Adrenal gland (tissue), 12 donors: ENCODE data around the gene CSRNP2. TPM values are rescaled to one million over a fixed set of nuclear protein-coding genes. Genes with fewer than 3 reads are reported as not detected.
"Not testable (repeated sequence)": the region's sequence is repeated elsewhere in the genome, so short reads cannot be mapped to it uniquely, and the experiment has no call there.

Experiments
- DNase-seq, 7 donors: peaks; one replicate each; pipeline ENCODE4 v3.0.0-alpha.2; 2019 to 2020
- H3K27ac ChIP-seq, 5 donors: fragments of 200-600 bp; sonication (generic) in 4 of 5; 1 replicate in 3 of 5; 2 replicates in 2 of 5; pipeline versions ENCODE4 v1.5.1 to v1.8.0; 2016 to 2020; ENCODE audit warnings: mild to moderate bottlenecking in 1 of 5
- H3K27me3 ChIP-seq: fragments of 200-600 bp; 2 replicates; pipeline ENCODE4 v1.8.0; 2021
- H3K36me3 ChIP-seq, 2 donors: fragments of 200-600 bp; replicated peaks in 1 of 2; 1 replicate in 1 of 2; 2 replicates in 1 of 2; pipeline versions ENCODE4 v1.5.1 to v1.8.0; 2018 to 2022
- H3K4me1 ChIP-seq, 2 donors: fragments of 200-600 bp; replicated peaks in 1 of 2; 1 replicate in 1 of 2; 2 replicates in 1 of 2; pipeline versions ENCODE4 v1.5.1 to v1.8.0; 2018 to 2021
- H3K4me3 ChIP-seq, 4 donors: fragments of 200-600 bp; sonication (generic) in 3 of 4; one replicate each; pipeline ENCODE4 v1.5.1; 2016 to 2018
- H3K9me3 ChIP-seq, 3 donors: fragments of 200-600 bp; sonication (generic) in 1 of 3; replicated peaks in 1 of 3; 1 replicate in 2 of 3; 2 replicates in 1 of 3; pipeline versions ENCODE4 v1.5.1 to v1.8.0; 2016 to 2021
- CTCF ChIP-seq, 6 experiments: fragments of 450-650 bp in 4 of 6; fragments of 200-600 bp in 2 of 6; sonication (generic) in 1 of 6; IDR thresholded peaks; 1 replicate in 5 of 6; 2 replicates in 1 of 6; pipeline versions ENCODE4 v1.5.1 to v1.8.0; 2016 to 2021; ENCODE audit warnings: antibody characterized with exemption in 6 of 6, mild to moderate bottlenecking in 2 of 6, moderate library complexity in 1 of 6
- POLR2A ChIP-seq, 2 donors: fragments of 450-650 bp; IDR thresholded peaks; one replicate each; pipeline ENCODE4 v1.6.1; 2017; ENCODE audit warnings: antibody characterized with exemption in 2 of 2, mild to moderate bottlenecking in 2 of 2, moderate library complexity in 1 of 2
- WGBS, 4 donors: extraction: QIAGEN DNeasy Blood & Tissue Kit in 2 of 4; methylation state at CpG; one replicate each; pipeline versions ENCODE4 v1.1.5 to v1.1.7; 2013 to 2017; 5-methylcytosine and 5-hydroxymethylcytosine counted together
- intact Hi-C, 2 donors: fragments of 100-400 bp; cut with DNase I; formaldehyde crosslinking; loops; one replicate each; pipeline versions ENCODE4 v1.14.1 to v1.15.0; 2022 to 2023
- polyA plus RNA-seq, 3 donors: library from polyadenylated mRNA; stranded (reverse); fragments of 200-250 nt in 2 of 3; fragments of 350-450 nt in 1 of 3; fragmentation: Illumina TruSeq in 1 of 3; extraction: RNeasy Lipid Tissue Mini Kit (QIAGEN cat#74804) in 1 of 3; gene quantifications; one replicate each; pipeline ENCODE4 v1.2.3, GENCODE V29; 2013 to 2014
- total RNA-seq, 9 donors: library from RNA; depleted of rRNA in 4 of 9; stranded (reverse); fragments of >200 nt in 4 of 9; fragments of 120-200 nt in 1 of 9; fragmentation: NEBNext Ultra II Directional in 1 of 9; extraction: Animal tissue kit (Norgen Biotek cat#: 25700) in 1 of 9; gene quantifications; one replicate each; pipeline versions ENCODE4 v1.1.0 to v1.2.4, GENCODE V29; 2013 to 2023
- donor health status: healthy with polysubstance abuse.
- donor health status: Bipolar disorder and iron deficiency.
- donor health status: DM: yes; HTN: yes; CAD: no.
- donor health status: DM: no; HTN: no; CAD: no.
- donor health status: DM: no; HTN: no; CAD: no.
- donor health status: DM: yes; HTN: yes; CAD: no.

Gene CSRNP2
- total and polyA plus RNA-seq, 12 donors = 15.6 to 29.2 (median 22.7) TPM

GRCh38 chr12:51019927-51020326 lies 63.5 kb downstream of the CSRNP2 start:
- H3K27ac ChIP-seq = no peak overlapping the region
- no peaks in the 10 kb centered on the region for H3K9me3 ChIP-seq
- TF ChIP-seq POLR2A (IDR thresholded peaks at IDR 0.05) (no peak), CTCF (IDR thresholded peaks at IDR 0.05) (no peak)
- WGBS, 4 donors = 82 to 87% (median 84%) methylated on average over 2 of the region's 2 CpGs
- H3K4me1 ChIP-seq = peaks cover 15 to 44% of the 10 kb centered on the region in 2 donors
- no peaks in the 10 kb centered on the region for H3K36me3 ChIP-seq
- intact Hi-C loops = no loop called here
- no peak for DNase-seq
- no peak overlapping the region for H3K4me3 ChIP-seq
- H3K27me3 ChIP-seq = no peaks in the 10 kb centered on the region

DNA sequence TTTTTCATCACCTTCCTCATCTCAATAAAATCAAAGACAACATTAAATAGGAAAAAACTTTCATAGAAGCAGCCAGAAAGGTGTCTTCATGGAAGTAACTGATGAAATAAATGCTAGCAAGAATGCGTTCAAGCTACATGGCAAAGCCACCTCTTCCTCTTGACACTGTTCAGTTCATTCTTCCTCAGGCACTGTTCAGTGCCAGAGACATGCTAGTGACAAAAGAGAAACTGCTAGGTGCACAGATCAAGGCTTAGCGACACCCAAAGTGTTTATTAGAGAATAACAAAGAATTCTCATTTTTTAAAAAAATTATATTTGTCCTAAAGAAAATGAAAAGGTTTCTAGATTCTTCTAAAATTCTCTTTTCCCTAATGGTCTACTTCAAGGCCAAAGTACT lies 64.4 kb downstream of the CSRNP2 start:
- no peak for DNase-seq
- H3K4me3 ChIP-seq = no peak overlapping the region
- H3K27me3 ChIP-seq = no peaks in the 10 kb centered on the region
- intact Hi-C loops = no loop called here
- WGBS, 4 donors = 94 to 97% (median 96%) methylated on average over 2 of the region's 2 CpGs
- no peaks in the 10 kb centered on the region for H3K9me3 ChIP-seq
- no peaks in the 10 kb centered on the region for H3K36me3 ChIP-seq
- H3K4me1 ChIP-seq = peaks cover 13 to 44% of the 10 kb centered on the region in 2 donors
- TF ChIP-seq CTCF (IDR thresholded peaks at IDR 0.05) (no peak), POLR2A (IDR thresholded peaks at IDR 0.05) (no peak)
- H3K27ac ChIP-seq = no peak overlapping the region

GRCh38 chr12:51017452-51017851 lies 65.9 kb downstream of the CSRNP2 start:
- no peak for DNase-seq
- TF ChIP-seq CTCF (IDR thresholded peaks at IDR 0.05) = no peak
- TF ChIP-seq POLR2A (IDR thresholded peaks at IDR 0.05) = no peak

DNA sequence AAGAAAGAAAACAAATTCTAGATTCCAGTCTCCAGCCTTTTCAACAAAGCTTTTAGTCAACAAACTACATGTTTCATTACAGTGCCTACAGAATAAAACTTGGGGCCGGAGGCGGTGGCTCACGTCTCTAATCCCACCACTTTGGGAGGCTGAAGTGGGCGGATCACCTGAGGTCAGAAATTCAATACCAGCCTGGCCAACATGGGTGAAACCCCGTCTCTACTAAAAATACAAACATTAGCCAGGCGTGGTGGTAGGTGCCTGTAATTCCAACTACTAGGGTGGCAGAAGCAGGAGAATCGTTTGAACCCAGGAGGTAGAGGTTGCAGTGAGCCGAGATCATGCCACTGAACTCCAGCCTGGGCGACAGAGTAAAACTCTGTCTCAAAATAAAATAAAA lies 68.9 kb downstream of the CSRNP2 start:
- H3K27me3 ChIP-seq, H3K4me3 ChIP-seq, intact Hi-C loops, H3K36me3 ChIP-seq, H3K9me3 ChIP-seq: not testable (repeated sequence)
- peak in 1 of 7 donors; percentile 47 for DNase-seq
- Histone ChIP-seq H3K27ac (peak overlapping the region in 1 of 5 donors; percentile 70), H3K4me1 (peaks cover 24 to 47% of the 10 kb centered on the region in 2 donors)
- WGBS, 4 donors = 88 to 94% (median 91%) methylated on average over 9 of the region's 9 CpGs

More at GRCh38 chr12:51017452-51017851, 65.9 kb downstream of the CSRNP2 start:
- H3K27ac ChIP-seq = no peak overlapping the region
- H3K4me3 ChIP-seq = no peak overlapping the region
- H3K36me3 ChIP-seq = no peaks in the 10 kb centered on the region
- no peaks in the 10 kb centered on the region for H3K27me3 ChIP-seq
- intact Hi-C loops = no loop called here
- H3K9me3 ChIP-seq = no peaks in the 10 kb centered on the region
- H3K4me1 ChIP-seq = peaks cover 18 to 44% of the 10 kb centered on the region in 2 donors

GRCh38 chr12:51013441-51013840 lies 70.0 kb downstream of the CSRNP2 start:
- Histone ChIP-seq H3K4me3 (no peak overlapping the region), H3K27me3 (no peaks in the 10 kb centered on the region), H3K9me3 (no peaks in the 10 kb centered on the region), H3K4me1 (peaks cover 24 to 51% of the 10 kb centered on the region in 2 donors), H3K27ac (peak overlapping the region in 4 of 5 donors; percentile 15 to 70 (median 44)), H3K36me3 (no peaks in the 10 kb centered on the region)
- DNase-seq = peak; percentile 42 to 80 (median 72)
- intact Hi-C loops = no loop called here
- no peak for TF ChIP-seq CTCF (IDR thresholded peaks at IDR 0.05)
- no peak for TF ChIP-seq POLR2A (IDR thresholded peaks at IDR 0.05)
- WGBS, 4 donors = 43 to 60% (median 59%) methylated on average over 7 of the region's 7 CpGs
